HK-2 (cell line): ENCODE results near the gene SLC25A48.
A peak's percentile ranks its signal among the peaks of the same experiment; 100 is the strongest.

Experiments used
- DNase-seq: peaks from one replicate; pipeline ENCODE4 v3.0.0-alpha.2; 2018; ENCODE audit not compliant: unreplicated experiment

Gene SLC25A48

GRCh38 chr5:135881244-135881643 is 46.8 kb downstream of the SLC25A48 start:
- DNase-seq: no peak

- DNase-seq: no peak
Measured at GRCh38 chr5:135881819-135882218, 47.4 kb downstream of the SLC25A48 start.

- no peak for DNase-seq
Measured at GRCh38 chr5:135883026-135883425, 48.6 kb downstream of the SLC25A48 start.

GRCh38 chr5:135883441-135883840 is 49.0 kb downstream of the SLC25A48 start:
- DNase-seq: no peak

- DNase-seq: no peak
Measured at GRCh38 chr5:135885031-135885430, 50.6 kb downstream of the SLC25A48 start.

- no peak for DNase-seq
Measured at GRCh38 chr5:135886136-135886535, 51.7 kb downstream of the SLC25A48 start.

- DNase-seq: peak; percentile 58
Measured at GRCh38 chr5:135887447-135887864, 53.0 kb downstream of the SLC25A48 start.

- no peak for DNase-seq
Measured at GRCh38 chr5:135887881-135888614, 53.6 kb downstream of the SLC25A48 start.

GRCh38 chr5:135890296-135890695 is 55.8 kb downstream of the SLC25A48 start:
- no peak for DNase-seq

GRCh38 chr5:135890867-135891266 is 56.4 kb downstream of the SLC25A48 start:
- peak; percentile 38 for DNase-seq

GRCh38 chr5:135891268-135891667 is 56.8 kb downstream of the SLC25A48 start:
- no peak for DNase-seq

GRCh38 chr5:135891791-135892190 is 57.3 kb downstream of the SLC25A48 start:
- DNase-seq: no peak

- no peak for DNase-seq
Measured at GRCh38 chr5:135894276-135894675, 59.8 kb downstream of the SLC25A48 start.

- DNase-seq: no peak
Measured at GRCh38 chr5:135894789-135895188, 60.3 kb downstream of the SLC25A48 start.

- DNase-seq: no peak
Measured at GRCh38 chr5:135895474-135896006, 61.1 kb downstream of the SLC25A48 start, which contains the start of gene IL9. Gene IL9, minus strand, starts transcription at chr5:135895841. Its CDS starts 25 bp downstream, at chr5:135895816.

GRCh38 chr5:135898651-135899050 is 64.2 kb downstream of the SLC25A48 start:
- DNase-seq: no peak

GRCh38 chr5:135900276-135900675 is 65.8 kb downstream of the SLC25A48 start:
- no peak for DNase-seq

GRCh38 chr5:135901633-135902032 is 67.2 kb downstream of the SLC25A48 start:
- no peak for DNase-seq

GRCh38 chr5:135905144-135905543 is 70.7 kb downstream of the SLC25A48 start:
- DNase-seq: no peak

GRCh38 chr5:135913713-135914626 is 79.5 kb downstream of the SLC25A48 start:
- DNase-seq: no peak

- no peak for DNase-seq
Measured at GRCh38 chr5:135915466-135916001, 81.1 kb downstream of the SLC25A48 start.

- DNase-seq: no peak
Measured at GRCh38 chr5:135916638-135917263, 82.3 kb downstream of the SLC25A48 start.
